ENCODE results near the gene SMARCC1. TPM values are rescaled to one million over a fixed set of nuclear protein-coding genes. Genes with fewer than 3 reads are reported as not detected.

Gene SMARCC1
- total RNA-seq, 2 experiments from 2014 or later: 82.5 to 84.5 TPM

GRCh38 chr3:47794544-47794943 is 12.9 kb upstream of the SMARCC1 start:
- H3K4me3 Mint-ChIP-seq: no peak overlapping the region
- CTCF ChIA-PET: interaction anchor here (0.7 kb wide), 1 partner anchor 274 kb away, joined by 3 read pairs; no protein-coding TSS in a partner anchor

GRCh38 chr3:47792699-47793098 is 11.0 kb upstream of the SMARCC1 start:
- no peak overlapping the region for H3K4me3 Mint-ChIP-seq
- CTCF ChIA-PET: no interaction called here
- DNase-seq: no peak
- H3K4me1 Mint-ChIP-seq (ENCODE audit: low read depth): no peaks in the 10 kb centered on the region
- peaks cover 2% of the 10 kb centered on the region for H3K9me3 Mint-ChIP-seq
- intact Hi-C loops (cut with micrococcal nuclease): no loop called here
- H3K27me3 Mint-ChIP-seq (ENCODE audit: low read depth): no peaks in the 10 kb centered on the region
- H3K36me3 Mint-ChIP-seq (ENCODE audit: low read depth): no peaks in the 10 kb centered on the region
- H3K27ac Mint-ChIP-seq: no peak overlapping the region

More at GRCh38 chr3:47794544-47794943, 12.9 kb upstream of the SMARCC1 start:
- H3K4me1 Mint-ChIP-seq (ENCODE audit: low read depth): no peaks in the 10 kb centered on the region
- peaks cover 2% of the 10 kb centered on the region for H3K9me3 Mint-ChIP-seq
- intact Hi-C loops (cut with micrococcal nuclease): no loop called here
- no peaks in the 10 kb centered on the region for H3K27me3 Mint-ChIP-seq (ENCODE audit: low read depth)
- H3K27ac Mint-ChIP-seq: no peak overlapping the region
- no peaks in the 10 kb centered on the region for H3K36me3 Mint-ChIP-seq (ENCODE audit: low read depth)
- no peak for DNase-seq

GRCh38 chr3:47791193-47791855 is 9.6 kb upstream of the SMARCC1 start:
- DNase-seq: no peak
- no peaks in the 10 kb centered on the region for H3K27me3 Mint-ChIP-seq (ENCODE audit: low read depth)
- no peak overlapping the region for H3K27ac Mint-ChIP-seq
- CTCF ChIA-PET: interaction anchor here (1.1 kb wide), 1 partner anchor 269 kb away, joined by 3 read pairs; no protein-coding TSS in a partner anchor
- H3K4me1 Mint-ChIP-seq (ENCODE audit: low read depth): no peaks in the 10 kb centered on the region
- H3K4me3 Mint-ChIP-seq: no peak overlapping the region
- H3K36me3 Mint-ChIP-seq (ENCODE audit: low read depth): no peaks in the 10 kb centered on the region
- intact Hi-C loops (cut with micrococcal nuclease): no loop called here
- H3K9me3 Mint-ChIP-seq: peaks cover 2% of the 10 kb centered on the region

GRCh38 chr3:47783673-47784072 is 2.0 kb upstream of the SMARCC1 start:
- no peak overlapping the region for H3K4me3 Mint-ChIP-seq
- intact Hi-C loops (cut with micrococcal nuclease): loop anchor here (5.0 to 10.0 kb wide), 3 partner anchors 499 to 806 kb away; partner anchors contain the start of genes CCDC12, KIF9, KLHL18 and NBEAL2
- H3K27me3 Mint-ChIP-seq (ENCODE audit: low read depth): no peaks in the 10 kb centered on the region
- H3K36me3 Mint-ChIP-seq (ENCODE audit: low read depth): peaks cover 7% of the 10 kb centered on the region
- H3K27ac Mint-ChIP-seq: no peak overlapping the region
- H3K9me3 Mint-ChIP-seq: no peaks in the 10 kb centered on the region
- H3K4me1 Mint-ChIP-seq (ENCODE audit: low read depth): peaks cover 18% of the 10 kb centered on the region
- DNase-seq: no peak
- CTCF ChIA-PET: no interaction called here

- CTCF ChIA-PET: interaction anchor here (1.2 kb wide), 1 partner anchor 361 kb away, joined by 4 read pairs; no protein-coding TSS in a partner anchor
- no peak for DNase-seq
Observed at GRCh38 chr3:47782446-47783308, 984 bp upstream of the SMARCC1 start.

GRCh38 chr3:47780741-47781684 is 680 bp downstream of the SMARCC1 start:
- peak overlapping the region; percentile 83 for H3K27ac Mint-ChIP-seq
- CTCF ChIA-PET: no interaction called here
- no peaks in the 10 kb centered on the region for H3K27me3 Mint-ChIP-seq (ENCODE audit: low read depth)

More at GRCh38 chr3:47782446-47783308, 984 bp upstream of the SMARCC1 start:
- intact Hi-C loops (cut with micrococcal nuclease): loop anchor here (1.0 to 10.0 kb wide), 4 partner anchors 306 to 805 kb away; partner anchors contain the start of genes CCDC12, KIF9, KLHL18 and NBEAL2
- H3K4me3 Mint-ChIP-seq: peak overlapping the region; percentile 94
- no peaks in the 10 kb centered on the region for H3K9me3 Mint-ChIP-seq
- peaks cover 7% of the 10 kb centered on the region for H3K36me3 Mint-ChIP-seq (ENCODE audit: low read depth)
- H3K27ac Mint-ChIP-seq: peak overlapping the region; percentile 92
- peaks cover 21% of the 10 kb centered on the region for H3K4me1 Mint-ChIP-seq (ENCODE audit: low read depth)
- no peaks in the 10 kb centered on the region for H3K27me3 Mint-ChIP-seq (ENCODE audit: low read depth)

GRCh38 chr3:47778746-47779145 is 2.9 kb downstream of the SMARCC1 start:
- CTCF ChIA-PET: interaction anchor here (0.9 kb wide), 1 partner anchor 8 kb away, joined by 3 read pairs; no protein-coding TSS in a partner anchor
- H3K4me1 Mint-ChIP-seq (ENCODE audit: low read depth): peaks cover 32% of the 10 kb centered on the region

More at GRCh38 chr3:47780741-47781684, 680 bp downstream of the SMARCC1 start:
- peak; percentile 68 for DNase-seq
- H3K36me3 Mint-ChIP-seq (ENCODE audit: low read depth): peaks cover 7% of the 10 kb centered on the region
- H3K9me3 Mint-ChIP-seq: no peaks in the 10 kb centered on the region
- intact Hi-C loops (cut with micrococcal nuclease): loop anchor here (1.0 to 10.0 kb wide), 7 partner anchors 22 to 804 kb away; partner anchors contain the start of genes CCDC12, DHX30, ELP6 and KIF9
- H3K4me3 Mint-ChIP-seq: peak overlapping the region; percentile 95
- H3K4me1 Mint-ChIP-seq (ENCODE audit: low read depth): peaks cover 24% of the 10 kb centered on the region

GRCh38 chr3:47772788-47773187 is 8.9 kb downstream of the SMARCC1 start:
- Mint-ChIP-seq H3K9me3 (no peaks in the 10 kb centered on the region), H3K27ac (no peak overlapping the region), H3K36me3 (ENCODE audit: low read depth) (peaks cover 16% of the 10 kb centered on the region), H3K4me1 (ENCODE audit: low read depth) (peaks cover 22% of the 10 kb centered on the region), H3K4me3 (no peak overlapping the region), H3K27me3 (ENCODE audit: low read depth) (no peaks in the 10 kb centered on the region)
- CTCF ChIA-PET: interaction anchor here (1.0 kb wide), 1 partner anchor 15 kb away, joined by 4 read pairs; no protein-coding TSS in a partner anchor
- DNase-seq: no peak
- intact Hi-C loops (cut with micrococcal nuclease): no loop called here

More at GRCh38 chr3:47778746-47779145, 2.9 kb downstream of the SMARCC1 start:
- peaks cover 7% of the 10 kb centered on the region for H3K36me3 Mint-ChIP-seq (ENCODE audit: low read depth)
- H3K27ac Mint-ChIP-seq: no peak overlapping the region
- no peaks in the 10 kb centered on the region for H3K27me3 Mint-ChIP-seq (ENCODE audit: low read depth)
- no peak for DNase-seq
- no peak overlapping the region for H3K4me3 Mint-ChIP-seq
- intact Hi-C loops (cut with micrococcal nuclease): no loop called here
- no peaks in the 10 kb centered on the region for H3K9me3 Mint-ChIP-seq

- CTCF ChIA-PET: no interaction called here
- Mint-ChIP-seq H3K36me3 (ENCODE audit: low read depth) (peaks cover 16% of the 10 kb centered on the region), H3K27ac (no peak overlapping the region), H3K9me3 (no peaks in the 10 kb centered on the region), H3K27me3 (ENCODE audit: low read depth) (no peaks in the 10 kb centered on the region), H3K4me1 (ENCODE audit: low read depth) (peaks cover 22% of the 10 kb centered on the region), H3K4me3 (no peak overlapping the region)
- DNase-seq: no peak
- intact Hi-C loops (cut with micrococcal nuclease): no loop called here
Observed at GRCh38 chr3:47772047-47772446, 9.6 kb downstream of the SMARCC1 start.

GRCh38 chr3:47766186-47766585 is 15.5 kb downstream of the SMARCC1 start:
- CTCF ChIA-PET: no interaction called here
- intact Hi-C loops (cut with micrococcal nuclease): no loop called here
- no peaks in the 10 kb centered on the region for H3K9me3 Mint-ChIP-seq
- H3K27me3 Mint-ChIP-seq (ENCODE audit: low read depth): no peaks in the 10 kb centered on the region
- H3K4me1 Mint-ChIP-seq (ENCODE audit: low read depth): peaks cover 16% of the 10 kb centered on the region
- H3K27ac Mint-ChIP-seq: no peak overlapping the region
- no peak for DNase-seq
- peaks cover 10% of the 10 kb centered on the region for H3K36me3 Mint-ChIP-seq (ENCODE audit: low read depth)
- H3K4me3 Mint-ChIP-seq: no peak overlapping the region

- intact Hi-C loops (cut with micrococcal nuclease): no loop called here
- no peak overlapping the region for H3K27ac Mint-ChIP-seq
- no peak overlapping the region for H3K4me3 Mint-ChIP-seq
- DNase-seq: no peak
- H3K27me3 Mint-ChIP-seq (ENCODE audit: low read depth): no peaks in the 10 kb centered on the region
- H3K4me1 Mint-ChIP-seq (ENCODE audit: low read depth): peaks cover 10% of the 10 kb centered on the region
- H3K9me3 Mint-ChIP-seq: no peaks in the 10 kb centered on the region
- H3K36me3 Mint-ChIP-seq (ENCODE audit: low read depth): peaks cover 11% of the 10 kb centered on the region
- CTCF ChIA-PET: no interaction called here
Observed at GRCh38 chr3:47762233-47762632, 19.5 kb downstream of the SMARCC1 start.

Data from activated naive CD4-positive, alpha-beta T cell treated with anti-CD3 and anti-CD28 coated beads for 36 hours (primary cell).